Neural cell (in vitro differentiated cells): ENCODE data around the gene APCDD1. TPM values are rescaled to one million over a fixed set of nuclear protein-coding genes. Genes with fewer than 3 reads are reported as not detected.

Source experiments
- H2AFZ ChIP-seq: fragments of 200-600, 300-800 bp; sonication (generic), shearing (Covaris generic); 2 replicates; pipeline ENCODE4 v1.6.0; 2014; ENCODE audit warnings: low read depth, mild to moderate bottlenecking, antibody characterized with exemption, low read length, moderate library complexity
- H3F3A ChIP-seq: fragments of 200-600 bp; shearing (Covaris generic); 2 replicates; pipeline ENCODE4 v1.6.1; 2016; ENCODE audit warnings: mild to moderate bottlenecking, moderate library complexity, mixed read lengths, antibody characterized with exemption, low read length; ENCODE audit not compliant: insufficient read depth, poor library complexity, severe bottlenecking
- H3K27ac ChIP-seq: fragments of 200-600, 300-800 bp; sonication (generic), shearing (Covaris generic); 2 replicates; pipeline ENCODE4 v1.5.1; 2014; ENCODE audit warnings: mild to moderate bottlenecking, low read length, moderate library complexity
- H3K27me3 ChIP-seq: fragments of 300-800, 200-600 bp; sonication (generic), shearing (Covaris generic); 2 replicates; pipeline ENCODE4 v1.6.0; 2014; ENCODE audit warnings: mild to moderate bottlenecking, low read depth, low read length, moderate library complexity; ENCODE audit not compliant: insufficient read depth
- H3K36me3 ChIP-seq: fragments of 300-800, 200-600 bp; sonication (generic), shearing (Covaris generic); 2 replicates; pipeline ENCODE4 v1.5.1; 2014; ENCODE audit warnings: mild to moderate bottlenecking, antibody characterized with exemption, low read length, moderate library complexity; ENCODE audit not compliant: insufficient read depth
- H3K4me2 ChIP-seq: fragments of 300-800, 200-600 bp; sonication (generic), shearing (Covaris generic); 2 replicates; pipeline ENCODE4 v1.6.0; 2014; ENCODE audit warnings: mild to moderate bottlenecking, low read length
- H3K4me3 ChIP-seq: fragments of 300-800, 200-600 bp; sonication (generic), shearing (Covaris generic); 2 replicates; pipeline ENCODE4 v1.5.1; 2014; ENCODE audit warnings: mild to moderate bottlenecking, low read length, moderate library complexity
- H3K79me2 ChIP-seq: fragments of 200-600 bp; shearing (Covaris generic); replicated peaks from 2 replicates; pipeline ENCODE4 v1.6.0; 2014; ENCODE audit warnings: mild to moderate bottlenecking, low read length, moderate library complexity; ENCODE audit not compliant: insufficient read depth
- H3K9ac ChIP-seq: fragments of 300-800, 200-600 bp; sonication (generic), shearing (Covaris generic); 2 replicates; pipeline ENCODE4 v1.6.1; 2016; ENCODE audit warnings: mild to moderate bottlenecking, low read length, mixed read lengths
- H3K9me2 ChIP-seq: fragments of 200-600 bp; shearing (Covaris generic); 2 replicates; pipeline ENCODE4 v1.6.1; 2016; ENCODE audit warnings: mild to moderate bottlenecking, low read length, mixed read lengths; ENCODE audit not compliant: insufficient read depth
- H3K9me3 ChIP-seq: fragments of 200-600, 300-800 bp; sonication (generic), shearing (Covaris generic); 2 replicates; pipeline ENCODE4 v1.6.1; 2016; ENCODE audit warnings: mild to moderate bottlenecking, mixed run types, low read length, moderate library complexity, mixed read lengths
- H4K20me1 ChIP-seq: fragments of 200-600 bp; shearing (Covaris generic); 2 replicates; pipeline ENCODE4 v1.6.1; 2016; ENCODE audit warnings: mild to moderate bottlenecking, mixed run types; ENCODE audit not compliant: insufficient read depth
- EP300 ChIP-seq: fragments of 450-650 bp; conservative IDR thresholded peaks from 2 replicates; pipeline ENCODE4 v1.6.1; 2014; ENCODE audit warnings: antibody characterized with exemption, mild to moderate bottlenecking, moderate library complexity; ENCODE audit not compliant: poor library complexity, severe bottlenecking
- EZH2 ChIP-seq: fragments of 200-600, 300-800 bp; shearing (Covaris generic), sonication (generic); IDR thresholded peaks from 2 replicates; pipeline ENCODE4 v1.6.1; 2014; ENCODE audit warnings: antibody characterized with exemption, low read length, borderline replicate concordance, mild to moderate bottlenecking; ENCODE audit not compliant: insufficient read depth, poor library complexity, severe bottlenecking
- MXI1 ChIP-seq: fragments of 450-650 bp; conservative IDR thresholded peaks from 2 replicates; pipeline ENCODE4 v1.6.1; 2014; ENCODE audit warnings: antibody characterized with exemption, mild to moderate bottlenecking; ENCODE audit not compliant: poor library complexity, severe bottlenecking
- POLR2AphosphoS5 ChIP-seq: IDR thresholded peaks from 2 replicates; pipeline ENCODE4 v1.6.1; 2012
- RAD21 ChIP-seq: fragments of 450-650 bp; conservative IDR thresholded peaks from 2 replicates; pipeline ENCODE4 v1.6.1; 2014; ENCODE audit warnings: antibody characterized with exemption, mild to moderate bottlenecking, moderate library complexity
- SMC3 ChIP-seq: fragments of 450-650 bp; conservative IDR thresholded peaks from 2 replicates; pipeline ENCODE4 v1.6.1; 2014; ENCODE audit warnings: antibody characterized with exemption, mild to moderate bottlenecking, moderate library complexity; ENCODE audit not compliant: poor library complexity
- TAF1 ChIP-seq: IDR thresholded peaks from 2 replicates; pipeline ENCODE4 v1.6.1; 2012; ENCODE audit warnings: low read depth
- polyA plus RNA-seq: library from polyadenylated mRNA; depleted of rRNA; stranded (reverse); fragments of >200 nt; gene quantifications from 2 replicates; pipeline ENCODE4 v1.2.3, GENCODE V29; 2014
- TF ChIP-seq, protein P1 (sequence below): fragments of 450-650 bp; IDR thresholded peaks from 2 replicates; pipeline ENCODE4 v1.5.1; 2014; ENCODE audit warnings: antibody characterized with exemption, mild to moderate bottlenecking, moderate library complexity; ENCODE audit not compliant: poor library complexity, severe bottlenecking
- TF ChIP-seq, protein P2 (sequence below): IDR thresholded peaks from 2 replicates; pipeline ENCODE4 v1.6.1; 2012; ENCODE audit warnings: borderline replicate concordance

Gene APCDD1
- polyA plus RNA-seq, 1 donor from 2014 or later, result 0.58 TPM

DNA sequence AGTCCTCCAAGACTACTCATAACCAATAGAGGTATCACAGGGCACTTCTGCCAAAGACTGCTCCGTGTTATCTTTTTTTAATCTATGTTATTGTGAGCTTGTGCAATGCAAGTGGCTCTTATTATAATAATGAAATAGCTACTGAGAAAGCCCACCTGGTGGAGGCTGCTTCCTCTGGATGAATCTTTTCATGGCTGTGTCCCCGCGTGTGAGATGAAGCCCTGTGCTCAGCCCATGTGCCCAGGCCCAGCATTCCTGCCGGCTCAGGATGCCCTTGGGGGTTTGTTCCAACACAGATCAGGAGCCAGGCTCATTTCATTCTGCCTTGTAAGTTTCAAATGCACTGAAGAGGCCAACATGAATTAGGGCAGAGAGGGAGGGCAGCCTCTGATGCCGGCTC, 18.7 kb downstream of the APCDD1 start:
- Histone ChIP-seq H3F3A (no peaks in the 10 kb centered on the region), H3K27ac (no peak overlapping the region), H3K9ac (no peak overlapping the region), H4K20me1 (no peaks in the 10 kb centered on the region), H2AFZ (no peak overlapping the region), H3K4me2 (no peak overlapping the region), H3K27me3 (no peaks in the 10 kb centered on the region), H3K4me3 (no peak overlapping the region), H3K9me2 (no peaks in the 10 kb centered on the region), H3K9me3 (no peaks in the 10 kb centered on the region), H3K79me2 (no peaks in the 10 kb centered on the region), H3K36me3 (no peaks in the 10 kb centered on the region)
- TF ChIP-seq EP300 (no peak), SMC3 (no peak)
- TF ChIP-seq, protein P1, sequence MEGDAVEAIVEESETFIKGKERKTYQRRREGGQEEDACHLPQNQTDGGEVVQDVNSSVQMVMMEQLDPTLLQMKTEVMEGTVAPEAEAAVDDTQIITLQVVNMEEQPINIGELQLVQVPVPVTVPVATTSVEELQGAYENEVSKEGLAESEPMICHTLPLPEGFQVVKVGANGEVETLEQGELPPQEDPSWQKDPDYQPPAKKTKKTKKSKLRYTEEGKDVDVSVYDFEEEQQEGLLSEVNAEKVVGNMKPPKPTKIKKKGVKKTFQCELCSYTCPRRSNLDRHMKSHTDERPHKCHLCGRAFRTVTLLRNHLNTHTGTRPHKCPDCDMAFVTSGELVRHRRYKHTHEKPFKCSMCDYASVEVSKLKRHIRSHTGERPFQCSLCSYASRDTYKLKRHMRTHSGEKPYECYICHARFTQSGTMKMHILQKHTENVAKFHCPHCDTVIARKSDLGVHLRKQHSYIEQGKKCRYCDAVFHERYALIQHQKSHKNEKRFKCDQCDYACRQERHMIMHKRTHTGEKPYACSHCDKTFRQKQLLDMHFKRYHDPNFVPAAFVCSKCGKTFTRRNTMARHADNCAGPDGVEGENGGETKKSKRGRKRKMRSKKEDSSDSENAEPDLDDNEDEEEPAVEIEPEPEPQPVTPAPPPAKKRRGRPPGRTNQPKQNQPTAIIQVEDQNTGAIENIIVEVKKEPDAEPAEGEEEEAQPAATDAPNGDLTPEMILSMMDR, result no peak

DNA sequence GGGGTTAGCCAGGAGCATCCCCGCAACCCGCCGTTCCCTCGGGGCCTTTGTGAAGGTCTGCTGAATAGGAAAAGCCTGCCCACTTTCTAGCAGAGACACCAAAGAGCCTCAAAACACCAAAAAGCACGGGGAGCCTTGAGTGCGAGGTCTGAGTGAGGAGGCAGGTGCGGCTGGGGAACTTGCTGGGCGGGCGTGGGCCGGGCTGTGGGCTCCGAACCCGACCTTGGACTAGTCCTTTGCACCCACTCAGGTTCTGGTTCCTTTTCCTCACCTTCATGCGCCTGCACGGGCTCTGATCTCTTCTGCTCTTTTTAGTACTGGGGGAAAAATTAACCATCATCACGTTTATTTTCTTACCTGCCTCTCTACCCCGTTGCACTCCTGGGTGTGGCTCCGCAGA, 19.9 kb downstream of the APCDD1 start:
- Histone ChIP-seq H3K36me3 (no peaks in the 10 kb centered on the region), H3K79me2 (no peaks in the 10 kb centered on the region), H3K4me2 (no peak overlapping the region), H3K4me3 (no peak overlapping the region), H3K9me3 (no peaks in the 10 kb centered on the region), H3K9me2 (no peaks in the 10 kb centered on the region), H3K27me3 (no peaks in the 10 kb centered on the region), H3K9ac (no peak overlapping the region), H3F3A (no peaks in the 10 kb centered on the region), H2AFZ (no peak overlapping the region), H4K20me1 (no peaks in the 10 kb centered on the region), H3K27ac (no peak overlapping the region)
- TF ChIP-seq, protein P1, result no peak
- no peak for TF ChIP-seq EP300
- TF ChIP-seq EZH2, result no peak
- no peak for TF ChIP-seq TAF1
- TF ChIP-seq, protein P2, sequence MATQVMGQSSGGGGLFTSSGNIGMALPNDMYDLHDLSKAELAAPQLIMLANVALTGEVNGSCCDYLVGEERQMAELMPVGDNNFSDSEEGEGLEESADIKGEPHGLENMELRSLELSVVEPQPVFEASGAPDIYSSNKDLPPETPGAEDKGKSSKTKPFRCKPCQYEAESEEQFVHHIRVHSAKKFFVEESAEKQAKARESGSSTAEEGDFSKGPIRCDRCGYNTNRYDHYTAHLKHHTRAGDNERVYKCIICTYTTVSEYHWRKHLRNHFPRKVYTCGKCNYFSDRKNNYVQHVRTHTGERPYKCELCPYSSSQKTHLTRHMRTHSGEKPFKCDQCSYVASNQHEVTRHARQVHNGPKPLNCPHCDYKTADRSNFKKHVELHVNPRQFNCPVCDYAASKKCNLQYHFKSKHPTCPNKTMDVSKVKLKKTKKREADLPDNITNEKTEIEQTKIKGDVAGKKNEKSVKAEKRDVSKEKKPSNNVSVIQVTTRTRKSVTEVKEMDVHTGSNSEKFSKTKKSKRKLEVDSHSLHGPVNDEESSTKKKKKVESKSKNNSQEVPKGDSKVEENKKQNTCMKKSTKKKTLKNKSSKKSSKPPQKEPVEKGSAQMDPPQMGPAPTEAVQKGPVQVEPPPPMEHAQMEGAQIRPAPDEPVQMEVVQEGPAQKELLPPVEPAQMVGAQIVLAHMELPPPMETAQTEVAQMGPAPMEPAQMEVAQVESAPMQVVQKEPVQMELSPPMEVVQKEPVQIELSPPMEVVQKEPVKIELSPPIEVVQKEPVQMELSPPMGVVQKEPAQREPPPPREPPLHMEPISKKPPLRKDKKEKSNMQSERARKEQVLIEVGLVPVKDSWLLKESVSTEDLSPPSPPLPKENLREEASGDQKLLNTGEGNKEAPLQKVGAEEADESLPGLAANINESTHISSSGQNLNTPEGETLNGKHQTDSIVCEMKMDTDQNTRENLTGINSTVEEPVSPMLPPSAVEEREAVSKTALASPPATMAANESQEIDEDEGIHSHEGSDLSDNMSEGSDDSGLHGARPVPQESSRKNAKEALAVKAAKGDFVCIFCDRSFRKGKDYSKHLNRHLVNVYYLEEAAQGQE, result no peak
- TF ChIP-seq MXI1, result no peak
- TF ChIP-seq POLR2AphosphoS5, result no peak
- TF ChIP-seq RAD21, result no peak
- no peak for TF ChIP-seq SMC3
